ENCODE data around the gene MIA3.

- TF ChIP-seq, protein P1, sequence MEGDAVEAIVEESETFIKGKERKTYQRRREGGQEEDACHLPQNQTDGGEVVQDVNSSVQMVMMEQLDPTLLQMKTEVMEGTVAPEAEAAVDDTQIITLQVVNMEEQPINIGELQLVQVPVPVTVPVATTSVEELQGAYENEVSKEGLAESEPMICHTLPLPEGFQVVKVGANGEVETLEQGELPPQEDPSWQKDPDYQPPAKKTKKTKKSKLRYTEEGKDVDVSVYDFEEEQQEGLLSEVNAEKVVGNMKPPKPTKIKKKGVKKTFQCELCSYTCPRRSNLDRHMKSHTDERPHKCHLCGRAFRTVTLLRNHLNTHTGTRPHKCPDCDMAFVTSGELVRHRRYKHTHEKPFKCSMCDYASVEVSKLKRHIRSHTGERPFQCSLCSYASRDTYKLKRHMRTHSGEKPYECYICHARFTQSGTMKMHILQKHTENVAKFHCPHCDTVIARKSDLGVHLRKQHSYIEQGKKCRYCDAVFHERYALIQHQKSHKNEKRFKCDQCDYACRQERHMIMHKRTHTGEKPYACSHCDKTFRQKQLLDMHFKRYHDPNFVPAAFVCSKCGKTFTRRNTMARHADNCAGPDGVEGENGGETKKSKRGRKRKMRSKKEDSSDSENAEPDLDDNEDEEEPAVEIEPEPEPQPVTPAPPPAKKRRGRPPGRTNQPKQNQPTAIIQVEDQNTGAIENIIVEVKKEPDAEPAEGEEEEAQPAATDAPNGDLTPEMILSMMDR (IDR thresholded peaks at IDR 0.05): no peak
- TF ChIP-seq EP300 (IDR thresholded peaks at IDR 0.05): no peak
Measured at GRCh38 chr1:222654849-222655248, 37.0 kb downstream of the MIA3 start.
